OCI-LY7 (cell line): ENCODE data around the gene DERL3. TPM values are rescaled to one million over a fixed set of nuclear protein-coding genes. Genes with fewer than 3 reads are reported as not detected.

Experiments
- BruUV-seq: library from RNA; stranded (reverse); fragments of 400-500 nt; replicated peaks from 2 replicates; lab custom pipeline; 2021; lab: Mats Ljungman, UMichigan
- CTCF ChIA-PET: fragments of 300-600 bp; sonication (Branson Sonifier 250); formaldehyde crosslinking; loops from one replicate; lab custom pipeline; 2022; ENCODE audit warnings: antibody characterized with exemption; ENCODE audit not compliant: unreplicated experiment; lab: Charles Lee
- POLR2A ChIA-PET: fragments of 300-600 bp; sonication (Branson Sonifier 250); formaldehyde crosslinking; loops from one replicate; lab custom pipeline; 2022; ENCODE audit warnings: antibody characterized with exemption; lab: Charles Lee
- DNase-seq: peaks from one replicate; pipeline ENCODE4 v3.0.0-alpha.2; 2015; ENCODE audit warnings: low spot score
- H2AFZ ChIP-seq: fragments of 200-600 bp; sonication (generic), shearing (Covaris generic); 2 replicates; pipeline ENCODE4 v1.6.1; 2014; ENCODE audit warnings: mild to moderate bottlenecking, antibody characterized with exemption, low read length, moderate library complexity
- H3K27ac ChIP-seq: fragments of 200-600 bp; sonication (generic); 2 replicates; pipeline ENCODE4 v1.5.1; 2014; ENCODE audit warnings: mixed run types, low read depth, mild to moderate bottlenecking, moderate library complexity, low read length, inconsistent platforms; ENCODE audit not compliant: poor library complexity, severe bottlenecking
- H3K36me3 ChIP-seq: fragments of 200-600 bp; sonication (generic); 2 replicates; pipeline ENCODE4 v1.6.1; 2014; ENCODE audit warnings: mild to moderate bottlenecking, antibody characterized with exemption, low read length, moderate library complexity, mixed read lengths; ENCODE audit not compliant: insufficient read depth
- H3K4me1 ChIP-seq: fragments of 200-600 bp; sonication (generic); 2 replicates; pipeline ENCODE4 v1.5.1; 2014; ENCODE audit warnings: mild to moderate bottlenecking, low read length; ENCODE audit not compliant: insufficient read depth, poor library complexity, severe bottlenecking
- H3K4me2 ChIP-seq: fragments of 200-600 bp; sonication (generic); 2 replicates; pipeline ENCODE4 v1.6.1; 2014; ENCODE audit warnings: mild to moderate bottlenecking, low read length
- H3K4me3 ChIP-seq: fragments of 200-600 bp; sonication (generic); 2 replicates; pipeline ENCODE4 v1.5.1; 2014; ENCODE audit warnings: mild to moderate bottlenecking, low read depth, low read length; ENCODE audit not compliant: poor library complexity, severe bottlenecking
- H3K79me2 ChIP-seq: fragments of 200-600 bp; sonication (generic); 2 replicates; pipeline ENCODE4 v1.6.1; 2016; ENCODE audit warnings: low read depth, mild to moderate bottlenecking, low read length, moderate library complexity, mixed read lengths; ENCODE audit not compliant: insufficient read depth
- H3K9me2 ChIP-seq: fragments of 200-600 bp; sonication (generic); 2 replicates; pipeline ENCODE4 v1.6.1; 2016; ENCODE audit warnings: mild to moderate bottlenecking, low read length, mixed read lengths; ENCODE audit not compliant: insufficient read depth
- H3K9me3 ChIP-seq: fragments of 200-600 bp; sonication (generic); 2 replicates; pipeline ENCODE4 v1.6.1; 2014; ENCODE audit warnings: mild to moderate bottlenecking, mixed run types, low read length, mixed read lengths
- H4K20me1 ChIP-seq: fragments of 200-600 bp; sonication (generic); 2 replicates; pipeline ENCODE4 v1.6.1; 2014; ENCODE audit warnings: mild to moderate bottlenecking, antibody characterized with exemption, low read length, moderate library complexity, mixed read lengths; ENCODE audit not compliant: insufficient read depth
- EZH2phosphoT487 ChIP-seq: fragments of 200-600 bp; sonication (generic); IDR thresholded peaks from 2 replicates; pipeline ENCODE4 v1.6.1; 2018; ENCODE audit warnings: low read depth, borderline replicate concordance, mild to moderate bottlenecking, mixed run types, antibody characterized with exemption, low read length, moderate library complexity, mixed read lengths
- intact Hi-C: fragments of 100-400 bp; cut with micrococcal nuclease; formaldehyde crosslinking; loops from one replicate; pipeline ENCODE4 v1.10.0; 2022; ENCODE audit not compliant: unreplicated experiment
- total RNA-seq, 2 experiments: library from RNA; depleted of rRNA in 1 of 2; stranded (reverse); fragments of >200 nt in 1 of 2; shearing (Covaris generic) in 1 of 2; gene quantifications; 2 replicates each; pipeline ENCODE4 v1.2.3, GENCODE V29; 2014 to 2022
- TF ChIP-seq, protein P1 (sequence below): fragments of 200-600 bp; sonication (generic); conservative IDR thresholded peaks from 2 replicates; pipeline ENCODE4 v1.5.1; 2014; ENCODE audit warnings: mild to moderate bottlenecking, antibody characterized with exemption, low read length, moderate library complexity, mixed read lengths

Gene DERL3
- total RNA-seq, 2 experiments from 2014 or later: 44.6 to 52.1 TPM

GRCh38 chr22:23857606-23858483 is 19.0 kb upstream of the DERL3 start, which contains the start of gene SLC2A11:
TSS of gene SLC2A11 (plus strand) at chr22:23857875. CDS start at chr22:23858000, 125 bp downstream.
- H3K79me2 ChIP-seq: peaks cover 10% of the 10 kb centered on the region; the same call in 1 of the 2 replicates
- intact Hi-C loops: loop anchor here (10.0 kb wide), 1 partner anchor 297 kb away; no protein-coding TSS in a partner anchor
- DNase-seq: peak; percentile 100
- H3K9me3 ChIP-seq: no peaks in the 10 kb centered on the region
- no peaks in the 10 kb centered on the region for H3K9me2 ChIP-seq
- ChIA-PET CTCF (interaction anchor here (0.5 to 1.6 kb wide), 13 partner anchors 8 to 637 kb away, joined by 3 to 10 read pairs (median 3); partner anchors contain the start of genes CHCHD10, MIF, RGL4 and SPECC1L), POLR2A (interaction anchor here (0.6 to 3.5 kb wide), 26 partner anchors 8 to 813 kb away, joined by 3 to 43 read pairs (median 4); partner anchors contain the start of genes CHCHD10, DERL3, MIF and VPREB3)
- no peaks in the 10 kb centered on the region for H4K20me1 ChIP-seq
- peaks cover 21% of the 10 kb centered on the region for H3K4me1 ChIP-seq
- peak within 1 kb of the TSS; percentile 90 for H3K4me2 ChIP-seq
- H3K36me3 ChIP-seq: no peaks in the 10 kb centered on the region
- peak within 1 kb of the TSS; percentile 70 for H2AFZ ChIP-seq
- peak within 1 kb of the TSS; percentile 78 for H3K4me3 ChIP-seq
- peak within 1 kb of the TSS; percentile 94 for H3K27ac ChIP-seq
- TF ChIP-seq, protein P1, sequence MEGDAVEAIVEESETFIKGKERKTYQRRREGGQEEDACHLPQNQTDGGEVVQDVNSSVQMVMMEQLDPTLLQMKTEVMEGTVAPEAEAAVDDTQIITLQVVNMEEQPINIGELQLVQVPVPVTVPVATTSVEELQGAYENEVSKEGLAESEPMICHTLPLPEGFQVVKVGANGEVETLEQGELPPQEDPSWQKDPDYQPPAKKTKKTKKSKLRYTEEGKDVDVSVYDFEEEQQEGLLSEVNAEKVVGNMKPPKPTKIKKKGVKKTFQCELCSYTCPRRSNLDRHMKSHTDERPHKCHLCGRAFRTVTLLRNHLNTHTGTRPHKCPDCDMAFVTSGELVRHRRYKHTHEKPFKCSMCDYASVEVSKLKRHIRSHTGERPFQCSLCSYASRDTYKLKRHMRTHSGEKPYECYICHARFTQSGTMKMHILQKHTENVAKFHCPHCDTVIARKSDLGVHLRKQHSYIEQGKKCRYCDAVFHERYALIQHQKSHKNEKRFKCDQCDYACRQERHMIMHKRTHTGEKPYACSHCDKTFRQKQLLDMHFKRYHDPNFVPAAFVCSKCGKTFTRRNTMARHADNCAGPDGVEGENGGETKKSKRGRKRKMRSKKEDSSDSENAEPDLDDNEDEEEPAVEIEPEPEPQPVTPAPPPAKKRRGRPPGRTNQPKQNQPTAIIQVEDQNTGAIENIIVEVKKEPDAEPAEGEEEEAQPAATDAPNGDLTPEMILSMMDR: peak; percentile 59
- TF ChIP-seq EZH2phosphoT487: no peak
- no TSS peak for BruUV-seq

- TSS peak; percentile 78 for BruUV-seq
- no peaks in the 10 kb centered on the region for H3K36me3 ChIP-seq
- H3K4me3 ChIP-seq: peak overlapping the region; percentile 78
- peaks cover 21% of the 10 kb centered on the region for H3K4me1 ChIP-seq
- POLR2A ChIA-PET: interaction anchor here (0.6 to 3.5 kb wide), 25 partner anchors 9 to 812 kb away, joined by 3 to 43 read pairs (median 4); partner anchors contain the start of genes CHCHD10, DERL3, MIF and VPREB3
- peak overlapping the region; percentile 89 for H3K4me2 ChIP-seq
- no peaks in the 10 kb centered on the region for H3K9me3 ChIP-seq
- TF ChIP-seq EZH2phosphoT487: no peak
- TF ChIP-seq, protein P1: no peak
- H4K20me1 ChIP-seq: no peaks in the 10 kb centered on the region
- peaks cover 10% of the 10 kb centered on the region; the same call in 1 of the 2 replicates for H3K79me2 ChIP-seq
- CTCF ChIA-PET: interaction anchor here (0.5 to 1.2 kb wide), 10 partner anchors 7 to 636 kb away, joined by 3 to 7 read pairs (median 3); partner anchors contain the start of genes CHCHD10, MIF, RGL4 and SPECC1L
- peak overlapping the region; percentile 59; the same call in 1 of the 2 replicates for H2AFZ ChIP-seq
- peak overlapping the region; percentile 94 for H3K27ac ChIP-seq
- intact Hi-C loops: loop anchor here (10.0 kb wide), 1 partner anchor 298 kb away; no protein-coding TSS in a partner anchor
- H3K9me2 ChIP-seq: no peaks in the 10 kb centered on the region
- peak; percentile 47 for DNase-seq
Observed at GRCh38 chr22:23856721-23857605, 18.2 kb upstream of the DERL3 start.
